TTC549 (cell line): ENCODE measurements around the gene KMT2C.

Experiments used
- FAIRE-seq: peaks from 2 replicates; lab custom pipeline; 2012; peaks lifted over from hg19 to GRCh38; lab: Jason Lieb, UNC

KMT2C gene

DNA sequence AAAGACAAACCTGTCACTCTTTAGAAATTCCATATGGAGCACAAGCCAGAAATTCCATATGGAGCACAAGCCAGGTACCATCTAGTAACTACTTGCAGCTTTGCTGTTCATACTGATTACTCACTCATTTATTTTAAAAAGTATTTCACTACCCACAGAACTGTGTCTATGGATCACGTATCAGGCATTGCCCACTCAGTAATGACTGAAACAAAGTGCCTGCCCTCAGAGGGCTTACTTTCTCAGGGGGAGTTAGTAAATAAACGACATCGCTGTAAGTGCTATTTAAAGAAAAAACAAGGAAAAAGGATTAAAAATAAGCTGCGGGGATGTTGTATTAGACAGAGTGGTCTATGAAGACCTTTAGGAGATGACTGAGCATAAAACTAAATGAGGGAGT is 239.4 kb downstream of the KMT2C start:
- FAIRE-seq = no peak

GRCh38 chr7:152193880-152194279 is 241.9 kb downstream of the KMT2C start:
- FAIRE-seq = no peak

DNA sequence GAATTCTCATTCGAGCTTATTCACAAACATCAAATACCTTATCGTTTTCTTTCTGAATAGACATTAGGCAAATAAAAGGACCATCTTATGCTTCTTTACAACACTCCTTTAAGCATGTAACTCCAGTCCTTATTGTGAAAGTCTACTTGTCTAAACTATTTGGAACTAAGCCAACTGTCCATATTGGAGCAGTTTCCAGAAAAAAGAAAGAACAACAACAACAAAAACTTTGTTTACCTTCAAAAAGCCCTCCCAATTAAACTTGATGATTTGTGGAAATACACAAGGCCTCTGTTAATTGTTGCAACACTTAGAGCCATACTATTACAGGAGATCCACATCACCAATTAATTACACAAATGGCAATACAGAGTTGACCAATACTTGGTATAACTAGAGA is 246.7 kb downstream of the KMT2C start:
- no peak for FAIRE-seq

DNA sequence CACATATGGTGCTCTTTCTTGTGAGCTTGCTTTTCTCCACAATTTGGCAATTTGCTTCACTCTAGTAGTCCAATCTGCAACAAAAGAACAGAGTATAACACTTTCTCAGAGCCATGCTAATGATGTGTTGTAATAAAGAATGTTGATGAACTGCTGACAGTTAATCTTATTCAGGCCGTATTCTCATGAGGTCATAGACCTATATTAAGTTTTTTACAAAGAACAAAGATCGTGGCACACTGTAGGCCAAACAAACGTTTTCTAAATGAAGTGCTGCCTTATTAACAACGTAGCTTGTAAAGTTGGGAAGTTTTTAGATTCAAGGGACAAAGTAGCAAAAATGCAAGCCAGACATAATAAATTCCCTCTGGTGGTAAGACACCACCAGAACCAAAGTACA is 250.2 kb downstream of the KMT2C start:
- FAIRE-seq = no peak

GRCh38 chr7:152180587-152180986 is 255.2 kb downstream of the KMT2C start:
- FAIRE-seq = no peak

- FAIRE-seq = no peak
Measured at GRCh38 chr7:152180048-152180447, 255.8 kb downstream of the KMT2C start.

- FAIRE-seq = no peak
Measured at GRCh38 chr7:152178405-152179058, 257.3 kb downstream of the KMT2C start.

GRCh38 chr7:152177681-152178404 is 258.0 kb downstream of the KMT2C start:
- no peak for FAIRE-seq

GRCh38 chr7:152176797-152177196 is 259.0 kb downstream of the KMT2C start:
- FAIRE-seq = no peak

DNA sequence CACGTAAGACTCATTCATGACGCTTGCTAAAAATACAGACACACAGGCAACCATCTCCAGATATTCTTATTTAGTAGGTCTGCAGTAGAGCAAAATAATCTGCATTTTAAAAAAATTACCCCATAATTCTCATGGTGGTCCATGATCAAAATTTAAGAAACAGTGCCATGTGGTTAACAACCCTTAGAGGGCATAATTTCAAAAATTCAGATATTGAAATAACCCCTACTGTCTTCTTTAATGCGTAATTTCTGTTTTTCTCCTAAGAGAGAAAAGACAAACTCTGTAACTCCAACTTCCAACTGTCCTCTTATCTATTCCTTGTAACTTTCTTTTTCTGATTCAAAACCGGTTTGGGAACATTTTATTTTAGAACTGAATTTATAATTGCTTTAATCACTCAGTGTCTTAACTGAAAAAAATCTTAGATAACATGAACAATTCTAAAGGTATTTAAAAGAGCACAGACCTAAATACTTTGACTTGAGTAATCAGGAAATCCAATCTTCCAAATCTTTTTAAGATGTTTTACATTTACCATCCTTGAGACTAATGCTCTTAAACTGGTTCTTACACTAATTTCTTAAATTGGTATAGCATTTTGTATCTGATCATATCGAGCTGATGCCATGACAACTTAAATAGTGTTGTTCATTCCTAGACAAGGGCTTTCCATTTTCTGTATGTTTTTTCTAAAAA is 262.3 kb downstream of the KMT2C start:
- FAIRE-seq = no peak

DNA sequence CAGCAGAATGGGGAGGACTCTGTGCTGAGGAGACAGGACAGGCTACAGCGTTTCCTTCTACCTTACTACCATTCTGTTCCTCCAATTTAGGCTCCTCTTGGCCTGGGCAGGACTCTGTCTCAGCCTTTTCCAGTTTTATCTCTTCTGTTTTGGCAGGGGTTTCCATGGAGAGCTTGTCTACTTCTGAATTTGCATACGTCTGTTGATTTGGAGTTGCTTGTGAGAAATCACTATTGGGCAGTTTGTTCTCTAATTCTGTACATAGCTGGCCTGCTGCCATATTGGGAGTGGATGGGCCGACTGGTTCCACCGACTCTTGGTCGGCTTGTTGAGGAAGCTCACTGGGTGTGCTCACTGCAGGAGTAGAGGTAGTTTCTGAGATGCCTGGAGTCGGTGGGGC is 273.5 kb downstream of the KMT2C start:
- FAIRE-seq = no peak

- FAIRE-seq = no peak
Measured at GRCh38 chr7:152161171-152161570, 274.6 kb downstream of the KMT2C start.

GRCh38 chr7:152158801-152159587 is 276.8 kb downstream of the KMT2C start:
- FAIRE-seq = no peak

- FAIRE-seq = no peak
Measured at GRCh38 chr7:152152267-152152666, 283.5 kb downstream of the KMT2C start.

DNA sequence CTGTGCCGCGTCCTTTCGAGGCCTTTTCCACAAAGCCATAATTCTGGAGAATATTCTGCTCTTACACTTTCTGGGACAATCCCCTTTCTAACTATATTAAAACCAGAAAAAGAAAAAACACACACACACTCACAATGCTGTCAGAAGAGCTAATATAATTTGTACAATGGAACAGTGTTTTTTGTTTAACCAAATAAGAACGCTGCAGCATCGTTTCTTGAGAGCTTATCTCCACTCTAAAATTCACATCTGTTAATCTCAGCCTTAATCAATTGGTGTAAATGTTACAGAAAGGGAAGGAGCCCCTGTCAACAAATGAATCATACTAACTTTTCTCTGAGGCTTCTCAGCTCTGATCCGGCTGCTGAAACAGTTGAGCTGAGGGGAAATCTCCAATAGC is 286.4 kb downstream of the KMT2C start:
- no peak for FAIRE-seq

- FAIRE-seq = no peak
Measured at GRCh38 chr7:152148706-152149105, 287.1 kb downstream of the KMT2C start.

DNA sequence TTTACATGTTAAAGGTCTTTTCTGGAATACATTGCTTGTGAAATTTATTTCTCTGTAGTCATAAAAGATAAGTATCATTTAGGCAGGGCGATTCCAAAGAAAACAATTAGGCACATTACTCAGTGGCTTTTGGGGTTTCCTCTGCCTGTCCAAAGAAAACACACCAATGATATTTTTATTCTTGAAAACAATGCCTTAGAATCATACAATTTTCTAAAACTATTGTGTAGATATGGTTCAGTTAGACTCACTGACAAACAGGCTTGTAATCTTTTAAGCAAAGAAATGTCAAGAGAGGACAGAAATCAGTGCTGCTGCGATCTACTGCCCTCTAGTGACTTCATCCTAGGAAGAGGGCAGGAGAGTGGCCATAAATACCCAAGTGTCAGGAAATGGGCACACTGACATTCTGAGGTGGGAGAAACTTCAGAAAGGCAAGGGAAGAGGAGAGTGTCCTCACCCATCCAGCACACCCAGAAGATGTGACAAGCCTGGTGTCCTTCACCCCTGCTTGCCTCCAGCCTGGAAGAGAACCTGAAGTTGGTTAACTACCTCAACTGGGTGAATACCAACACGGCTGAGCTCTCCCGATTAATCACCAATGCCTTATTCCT is 289.8 kb downstream of the KMT2C start:
- no peak for FAIRE-seq

- FAIRE-seq = no peak
Measured at GRCh38 chr7:152144557-152145245, 291.1 kb downstream of the KMT2C start.

DNA sequence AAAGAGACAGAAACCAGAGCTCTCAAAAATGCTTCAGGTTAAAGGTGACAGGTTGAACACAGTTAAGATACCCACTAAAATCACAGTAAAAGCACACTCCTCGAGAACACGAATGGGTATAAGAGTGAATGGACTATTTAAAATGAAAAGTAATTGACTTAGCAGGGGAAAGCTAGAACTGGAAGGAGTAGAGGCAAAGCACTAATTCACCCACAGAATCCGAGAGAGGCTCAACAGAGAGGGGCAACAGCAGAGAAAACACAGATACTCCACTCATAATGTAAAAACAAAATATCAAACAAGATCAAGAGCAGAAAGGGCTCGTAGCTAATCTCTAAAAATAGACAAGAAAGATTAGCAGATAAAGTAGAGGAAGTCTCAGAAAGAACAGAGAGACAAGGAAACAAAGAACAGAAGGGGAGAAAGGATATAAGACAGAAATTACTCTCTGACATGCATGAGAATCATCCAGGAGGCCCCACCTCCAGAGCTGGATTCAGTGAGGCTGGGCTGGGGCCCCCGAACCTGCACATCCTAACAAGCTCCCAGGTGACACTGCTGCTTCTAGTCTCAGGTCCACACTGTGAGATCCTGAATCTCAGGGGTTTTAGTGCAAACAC is 292.7 kb downstream of the KMT2C start:
- no peak for FAIRE-seq

DNA sequence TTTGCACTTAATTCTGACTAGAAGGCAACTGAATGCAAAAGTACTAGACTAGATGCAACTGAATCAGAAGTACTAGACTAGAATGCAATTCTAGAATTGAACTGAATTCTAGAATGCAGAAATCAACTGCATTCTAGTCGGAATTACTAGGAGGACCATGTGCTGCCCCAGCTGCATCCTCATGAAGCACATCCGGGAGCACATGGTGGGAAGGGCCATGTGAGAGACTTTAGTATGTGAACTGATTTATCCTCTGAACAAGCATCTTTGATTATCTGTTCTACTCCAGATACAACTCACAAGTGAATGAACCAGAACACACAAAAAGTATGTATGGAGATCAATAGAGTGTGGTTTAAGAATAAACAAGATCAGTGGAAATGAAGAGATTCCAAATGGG is 295.2 kb downstream of the KMT2C start:
- no peak for FAIRE-seq

DNA sequence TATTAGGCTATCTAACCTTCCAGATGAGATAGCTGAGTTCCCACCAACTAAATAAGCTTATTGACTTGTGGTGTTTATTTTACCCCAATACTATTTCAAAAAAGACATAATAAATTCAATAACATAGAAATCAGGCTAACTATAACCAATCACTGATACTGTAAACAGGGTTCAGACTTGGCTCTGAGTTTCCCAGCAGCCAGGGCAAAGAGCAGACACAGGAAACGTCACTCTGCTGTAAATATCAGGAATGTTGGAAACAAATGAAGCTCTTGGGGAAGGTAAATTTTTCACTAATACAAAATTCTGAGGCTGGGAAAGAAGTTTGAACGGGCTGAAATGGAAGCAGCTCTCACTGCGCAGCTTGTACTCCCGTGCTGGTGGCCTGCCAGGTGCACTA is 295.7 kb downstream of the KMT2C start:
- FAIRE-seq = no peak
